CD4-positive, alpha-beta T cell (primary cell): ENCODE results near the gene RPS19. TPM values are rescaled to one million over a fixed set of nuclear protein-coding genes. Genes with fewer than 3 reads are reported as not detected.

Experiments used
- ATAC-seq: fragments of 200-7000 bp; cut with Tn5 transposase; one replicate; pipeline ENCODE4 v1.10.0; 2022; ENCODE audit warnings: mild to moderate bottlenecking; ENCODE audit not compliant: poor library complexity
- CTCF ChIA-PET: fragments of 350-600 bp; sonication (Branson Sonifier 250); formaldehyde crosslinking; loops from one replicate; lab custom pipeline; 2021; ENCODE audit warnings: antibody characterized with exemption, inconsistent platforms; lab: Charles Lee
- POLR2A ChIA-PET: fragments of 350-600 bp; sonication (Branson Sonifier 250); formaldehyde crosslinking; loops from one replicate; lab custom pipeline; 2021; ENCODE audit warnings: antibody characterized with exemption, inconsistent platforms; lab: Charles Lee
- DNase-seq, 14 experiments: peaks; one replicate each; pipeline ENCODE4 v3.0.0-alpha.2; 2013 to 2020; ENCODE audit warnings: mixed read lengths in 2 of 14
- H3K27ac ChIP-seq, 2 donors: one replicate each; pipeline versions ENCODE4 v1.5.1 to v1.7.0; 2013; ENCODE audit warnings: low read length in 2 of 2, low read depth in 1 of 2, mild to moderate bottlenecking in 1 of 2
- H3K27me3 ChIP-seq, 2 experiments: 1 replicate in 1 of 2; 2 replicates in 1 of 2; pipeline versions ENCODE4 v1.6.1 to v1.7.0; 2013; ENCODE audit warnings: low read length in 2 of 2, control low read depth in 1 of 2, mild to moderate bottlenecking in 1 of 2, moderate library complexity in 1 of 2; ENCODE audit not compliant: insufficient read depth in 2 of 2, control insufficient read depth in 1 of 2
- H3K36me3 ChIP-seq: one replicate; pipeline ENCODE4 v1.6.1; 2013; ENCODE audit warnings: low read length, control low read depth; ENCODE audit not compliant: insufficient read depth
- H3K4me1 ChIP-seq: one replicate; pipeline ENCODE4 v1.6.1; 2013; ENCODE audit warnings: low read length, control low read depth; ENCODE audit not compliant: insufficient read depth
- H3K4me3 ChIP-seq: one replicate; pipeline ENCODE4 v1.5.1; 2013; ENCODE audit warnings: mild to moderate bottlenecking, low read length, moderate library complexity
- H3K9me3 ChIP-seq, 2 experiments: 1 replicate in 1 of 2; 2 replicates in 1 of 2; pipeline versions ENCODE4 v1.6.1 to v1.7.0; 2013; ENCODE audit warnings: low read length in 2 of 2, mild to moderate bottlenecking in 2 of 2, control low read depth in 1 of 2, moderate library complexity in 1 of 2; ENCODE audit not compliant: control insufficient read depth in 1 of 2, insufficient read depth in 1 of 2
- H3K27ac Mint-ChIP-seq: one replicate; pipeline ENCODE4 v1.8.0; 2020; ENCODE audit warnings: mixed read lengths
- H3K27me3 Mint-ChIP-seq: one replicate; pipeline ENCODE4 v1.8.0; 2021; ENCODE audit warnings: mixed read lengths
- H3K36me3 Mint-ChIP-seq: one replicate; pipeline ENCODE4 v1.8.0; 2021; ENCODE audit warnings: low read depth, mixed read lengths
- H3K4me1 Mint-ChIP-seq: one replicate; pipeline ENCODE4 v1.8.0; 2021; ENCODE audit warnings: low read depth, mixed read lengths
- H3K4me3 Mint-ChIP-seq: one replicate; pipeline ENCODE4 v1.8.0; 2020; ENCODE audit warnings: mild to moderate bottlenecking, mixed read lengths
- H3K9me3 Mint-ChIP-seq: one replicate; pipeline ENCODE4 v1.8.0; 2020; ENCODE audit warnings: mixed read lengths
- intact Hi-C, 2 experiments: fragments of 100-400 bp; cut with DNase I in 1 of 2; cut with micrococcal nuclease in 1 of 2; formaldehyde crosslinking; loops; one replicate each; pipeline versions ENCODE4 v1.15.1 to v1.9.0; 2023 to 2025; cut with DNase I, micrococcal nuclease
- total RNA-seq, 174 experiments: library from RNA in 2 of 174; stranded (reverse) in 2 of 174; gene quantifications; one replicate each; pipeline ENCODE4 v1.2.3 and lab custom pipeline; 2021 to 2026
- TF ChIP-seq, protein P1 (sequence below): fragments of 200-600 bp; IDR thresholded peaks from one replicate; pipeline ENCODE4 v1.8.0; 2022; ENCODE audit warnings: antibody characterized with exemption, mild to moderate bottlenecking

RPS19 gene
- total RNA-seq, 2 experiments from 2014 or later: 3,668 to 3,697 TPM

GRCh38 chr19:41908724-41909464, 48.8 kb downstream of the RPS19 start:
- ChIA-PET POLR2A (interaction anchor here (0.7 to 8.3 kb wide), 7 partner anchors 19 to 49 kb away, joined by 3 to 92 read pairs (median 6); partner anchors contain the start of genes ERFL and RPS19), CTCF (no interaction called here)
- TF ChIP-seq, protein P1, sequence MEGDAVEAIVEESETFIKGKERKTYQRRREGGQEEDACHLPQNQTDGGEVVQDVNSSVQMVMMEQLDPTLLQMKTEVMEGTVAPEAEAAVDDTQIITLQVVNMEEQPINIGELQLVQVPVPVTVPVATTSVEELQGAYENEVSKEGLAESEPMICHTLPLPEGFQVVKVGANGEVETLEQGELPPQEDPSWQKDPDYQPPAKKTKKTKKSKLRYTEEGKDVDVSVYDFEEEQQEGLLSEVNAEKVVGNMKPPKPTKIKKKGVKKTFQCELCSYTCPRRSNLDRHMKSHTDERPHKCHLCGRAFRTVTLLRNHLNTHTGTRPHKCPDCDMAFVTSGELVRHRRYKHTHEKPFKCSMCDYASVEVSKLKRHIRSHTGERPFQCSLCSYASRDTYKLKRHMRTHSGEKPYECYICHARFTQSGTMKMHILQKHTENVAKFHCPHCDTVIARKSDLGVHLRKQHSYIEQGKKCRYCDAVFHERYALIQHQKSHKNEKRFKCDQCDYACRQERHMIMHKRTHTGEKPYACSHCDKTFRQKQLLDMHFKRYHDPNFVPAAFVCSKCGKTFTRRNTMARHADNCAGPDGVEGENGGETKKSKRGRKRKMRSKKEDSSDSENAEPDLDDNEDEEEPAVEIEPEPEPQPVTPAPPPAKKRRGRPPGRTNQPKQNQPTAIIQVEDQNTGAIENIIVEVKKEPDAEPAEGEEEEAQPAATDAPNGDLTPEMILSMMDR: no peak
- peaks cover 6 to 9% of the 10 kb centered on the region in 2 experiments for H3K27me3 ChIP-seq
- no peak overlapping the region for H3K27ac ChIP-seq
- Mint-ChIP-seq H3K4me1 (peaks cover 61% of the 10 kb centered on the region), H3K36me3 (peaks cover 37% of the 10 kb centered on the region), H3K4me3 (peak overlapping the region; percentile 2), H3K27me3 (peaks cover 10% of the 10 kb centered on the region), H3K9me3 (no peaks in the 10 kb centered on the region), H3K27ac (peak overlapping the region; percentile 49)
- no peak for ATAC-seq
- no peaks in the 10 kb centered on the region for H3K9me3 ChIP-seq
- no peak for DNase-seq
- no peak overlapping the region for H3K4me3 ChIP-seq
- intact Hi-C loops: no loop called here
- H3K4me1 ChIP-seq: peaks cover 58% of the 10 kb centered on the region
- H3K36me3 ChIP-seq: peaks cover 34% of the 10 kb centered on the region

- ATAC-seq (no peak), DNase-seq (no peak)
- POLR2A ChIA-PET: interaction anchor here (0.9 to 8.3 kb wide), 7 partner anchors 8 to 50 kb away, joined by 4 to 92 read pairs (median 4); partner anchors contain the start of genes ERFL and RPS19
- Mint-ChIP-seq H3K36me3 (peaks cover 29% of the 10 kb centered on the region), H3K4me1 (peaks cover 59% of the 10 kb centered on the region), H3K27ac (peak overlapping the region; percentile 49), H3K4me3 (no peak overlapping the region), H3K9me3 (no peaks in the 10 kb centered on the region), H3K27me3 (peaks cover 10% of the 10 kb centered on the region)
- H3K9me3 ChIP-seq: no peaks in the 10 kb centered on the region
- peaks cover 15% of the 10 kb centered on the region in 2 experiments for H3K27me3 ChIP-seq
- intact Hi-C loops: no loop called here
- H3K4me1 ChIP-seq: peaks cover 60% of the 10 kb centered on the region
- peaks cover 26% of the 10 kb centered on the region for H3K36me3 ChIP-seq
- no peak overlapping the region for H3K4me3 ChIP-seq
- TF ChIP-seq, protein P1: no peak
- CTCF ChIA-PET: interaction anchor here (1.7 kb wide), 1 partner anchor 36 kb away, joined by 4 read pairs; no protein-coding TSS in a partner anchor
- no peak overlapping the region for H3K27ac ChIP-seq
Measured at GRCh38 chr19:41909706-41910105, 49.7 kb downstream of the RPS19 start.

- peaks cover 52% of the 10 kb centered on the region for H3K4me1 Mint-ChIP-seq
- TF ChIP-seq, protein P1: no peak
- H3K9me3 Mint-ChIP-seq: no peaks in the 10 kb centered on the region
- DNase-seq (no peak), ATAC-seq (no peak)
- peaks cover 60% of the 10 kb centered on the region for H3K4me1 ChIP-seq
- intact Hi-C loops: no loop called here
- H3K36me3 Mint-ChIP-seq: peaks cover 21% of the 10 kb centered on the region
- POLR2A ChIA-PET: interaction anchor here (0.9 to 8.3 kb wide), 9 partner anchors 8 to 51 kb away, joined by 4 to 92 read pairs (median 7); partner anchors contain the start of gene RPS19
- CTCF ChIA-PET: interaction anchor here (1.7 kb wide), 1 partner anchor 37 kb away, joined by 4 read pairs; no protein-coding TSS in a partner anchor
- H3K4me3 ChIP-seq: no peak overlapping the region
- no peak overlapping the region for H3K27ac ChIP-seq
- peak overlapping the region; percentile 26 for H3K4me3 Mint-ChIP-seq
- H3K36me3 ChIP-seq: peaks cover 19% of the 10 kb centered on the region
- H3K27ac Mint-ChIP-seq: peak overlapping the region; percentile 87
- peaks cover 10% of the 10 kb centered on the region for H3K27me3 Mint-ChIP-seq
- H3K27me3 ChIP-seq: peaks cover 19 to 20% of the 10 kb centered on the region in 2 experiments
- no peaks in the 10 kb centered on the region for H3K9me3 ChIP-seq
Measured at GRCh38 chr19:41910240-41910991, 50.4 kb downstream of the RPS19 start.
